Activated naive CD8-positive, alpha-beta T cell treated with anti-CD3 and anti-CD28 coated beads, Interleukin-2, amount 50 U/mL, for 16 hours (primary cell): Measurements from ENCODE around the gene MLLT10.

Experiments used
- DNase-seq: peaks from one replicate; pipeline ENCODE4 v3.0.0-alpha.2; 2020; ENCODE audit warnings: low read depth, low spot score

Gene MLLT10

GRCh38 chr10:21634599-21635365, 100.8 kb downstream of the MLLT10 start:
- no peak for DNase-seq

GRCh38 chr10:21637795-21638194, 103.8 kb downstream of the MLLT10 start:
- no peak for DNase-seq

- DNase-seq, result no peak
Observed at GRCh38 chr10:21638681-21639080, 104.6 kb downstream of the MLLT10 start.

GRCh38 chr10:21648040-21648439, 114.0 kb downstream of the MLLT10 start:
- DNase-seq, result no peak

GRCh38 chr10:21649454-21649872, 115.4 kb downstream of the MLLT10 start:
- DNase-seq, result no peak

GRCh38 chr10:21650353-21650752, 116.3 kb downstream of the MLLT10 start:
- DNase-seq, result no peak

GRCh38 chr10:21655236-21655635, 121.2 kb downstream of the MLLT10 start:
- no peak for DNase-seq

GRCh38 chr10:21655687-21656086, 121.7 kb downstream of the MLLT10 start:
- no peak for DNase-seq

GRCh38 chr10:21661087-21661486, 127.1 kb downstream of the MLLT10 start:
- no peak for DNase-seq

GRCh38 chr10:21661935-21662334, 127.9 kb downstream of the MLLT10 start:
- DNase-seq, result no peak

- DNase-seq, result no peak
Observed at GRCh38 chr10:21662635-21663034, 128.6 kb downstream of the MLLT10 start.

- DNase-seq, result no peak
Observed at GRCh38 chr10:21668831-21669230, 134.8 kb downstream of the MLLT10 start.

GRCh38 chr10:21670391-21670790, 136.4 kb downstream of the MLLT10 start:
- DNase-seq, result no peak

- DNase-seq, result no peak
Observed at GRCh38 chr10:21673668-21674067, 139.6 kb downstream of the MLLT10 start.

- no peak for DNase-seq
Observed at GRCh38 chr10:21675157-21675796, 141.2 kb downstream of the MLLT10 start.

- no peak for DNase-seq
Observed at GRCh38 chr10:21677551-21677950, 143.5 kb downstream of the MLLT10 start.

- DNase-seq, result no peak
Observed at GRCh38 chr10:21681156-21681555, 147.1 kb downstream of the MLLT10 start.

- DNase-seq, result no peak
Observed at GRCh38 chr10:21687266-21688008, 153.4 kb downstream of the MLLT10 start.

- DNase-seq, result no peak
Observed at GRCh38 chr10:21688009-21688332, 153.9 kb downstream of the MLLT10 start.

- no peak for DNase-seq
Observed at GRCh38 chr10:21688870-21689269, 154.8 kb downstream of the MLLT10 start.

GRCh38 chr10:21689881-21690280, 155.8 kb downstream of the MLLT10 start:
- no peak for DNase-seq

- no peak for DNase-seq
Observed at GRCh38 chr10:21692916-21693315, 158.9 kb downstream of the MLLT10 start.

GRCh38 chr10:21693418-21693817, 159.4 kb downstream of the MLLT10 start:
- DNase-seq, result no peak
